Gastroesophageal sphincter (tissue), 4 donors: ENCODE measurements around the gene HS1BP3. TPM values are rescaled to one million over a fixed set of nuclear protein-coding genes. Genes with fewer than 3 reads are reported as not detected.

Experiments used
- ATAC-seq: fragments of 150-250 bp; one replicate; pipeline ENCODE4 v1.9.1; 2016; ENCODE audit warnings: mild to moderate bottlenecking, moderate library complexity
- H3K27ac ChIP-seq, 4 donors: fragments of 200-600 bp; sonication (generic) in 3 of 4; 1 replicate in 3 of 4; 2 replicates in 1 of 4; pipeline ENCODE4 v1.5.1; 2016 to 2019
- H3K27me3 ChIP-seq: fragments of 200-600 bp; sonication (generic); one replicate; pipeline ENCODE4 v1.5.1; 2019
- H3K36me3 ChIP-seq, 2 donors: fragments of 200-600 bp; sonication (generic); one replicate each; pipeline ENCODE4 v1.5.1; 2019; ENCODE audit warnings: control low read depth in 1 of 2
- H3K4me1 ChIP-seq, 3 donors: fragments of 200-600 bp; sonication (generic); 1 replicate in 2 of 3; 2 replicates in 1 of 3; pipeline ENCODE4 v1.5.1; 2016 to 2019; ENCODE audit warnings: control low read depth in 2 of 3
- H3K4me3 ChIP-seq, 2 donors: fragments of 200-600 bp; sonication (generic); one replicate each; pipeline ENCODE4 v1.5.1; 2019; ENCODE audit warnings: mild to moderate bottlenecking in 1 of 2, moderate library complexity in 1 of 2
- H3K9me3 ChIP-seq, 3 donors: fragments of 200-600 bp; sonication (generic); one replicate each; pipeline ENCODE4 v1.5.1; 2017 to 2019; ENCODE audit warnings: control low read depth in 2 of 3
- CTCF ChIP-seq, 4 experiments: fragments of 200-600 bp in 2 of 4; fragments of 450-650 bp in 2 of 4; sonication (generic) in 1 of 4; IDR thresholded peaks; one replicate each; pipeline ENCODE4 v1.5.1; 2017 to 2019; ENCODE audit warnings: antibody characterized with exemption in 4 of 4, mild to moderate bottlenecking in 2 of 4, moderate library complexity in 2 of 4
- EP300 ChIP-seq: sonication (generic); formaldehyde crosslinking; IDR thresholded peaks from one replicate; pipeline ENCODE4 v1.6.1; 2017; ENCODE audit warnings: antibody characterized with exemption, mild to moderate bottlenecking
- POLR2A ChIP-seq, 2 donors: fragments of 450-650 bp; IDR thresholded peaks; one replicate each; pipeline ENCODE4 v1.6.1; 2017; ENCODE audit warnings: antibody characterized with exemption in 2 of 2, mild to moderate bottlenecking in 2 of 2, moderate library complexity in 1 of 2
- POLR2AphosphoS5 ChIP-seq: sonication (generic); formaldehyde crosslinking; IDR thresholded peaks from one replicate; pipeline ENCODE4 v1.6.1; 2017; ENCODE audit warnings: antibody characterized with exemption
- WGBS, 2 donors: methylation state at CpG; one replicate each; pipeline ENCODE4 v1.1.5; 2018; ENCODE audit warnings: low coverage in 1 of 2; 5-methylcytosine and 5-hydroxymethylcytosine counted together
- total RNA-seq, 4 donors: library from RNA; depleted of rRNA; stranded (reverse); fragments of >200 nt; gene quantifications; one replicate each; pipeline ENCODE4 v1.1.0, GENCODE V29; 2016

The HS1BP3 gene
- total RNA-seq, 4 donors from 2014 or later = 42.8 to 89.1 (median 61.4) TPM

GRCh38 chr2:20678086-20678395 is 27.1 kb upstream of the HS1BP3 start:
- Histone ChIP-seq H3K4me1 (peaks cover 0 to 52% (median 0%) of the 10 kb centered on the region in 3 donors), H3K4me3 (no peak overlapping the region), H3K36me3 (peaks cover 0 to 29% of the 10 kb centered on the region in 2 donors), H3K9me3 (no peaks in the 10 kb centered on the region), H3K27me3 (peaks cover 14% of the 10 kb centered on the region), H3K27ac (no peak overlapping the region)
- 92 to 100% methylated on average over 1 of the region's 1 CpG for WGBS, 2 donors
- TF ChIP-seq CTCF (IDR thresholded peaks at IDR 0.05) = no peak
- TF ChIP-seq EP300 = no peak
- no peak for TF ChIP-seq POLR2AphosphoS5
- no peak for TF ChIP-seq POLR2A (IDR thresholded peaks at IDR 0.05)
- no peak for ATAC-seq

GRCh38 chr2:20677301-20678085 is 26.6 kb upstream of the HS1BP3 start:
- 69 to 91% methylated on average over 3 to 6 of the region's 15 CpGs for whole genome bisulfite sequencing, 2 donors
- TF ChIP-seq CTCF (IDR thresholded peaks at IDR 0.05) (no peak), EP300 (no peak), POLR2AphosphoS5 (no peak), POLR2A (IDR thresholded peaks at IDR 0.05) (no peak)
- no peak for ATAC-seq
- Histone ChIP-seq H3K4me3 (no peak overlapping the region), H3K9me3 (no peaks in the 10 kb centered on the region), H3K36me3 (peaks cover 0 to 24% of the 10 kb centered on the region in 2 donors), H3K27me3 (peaks cover 19% of the 10 kb centered on the region), H3K27ac (no peak overlapping the region), H3K4me1 (peaks cover 0 to 57% (median 0%) of the 10 kb centered on the region in 3 donors)

GRCh38 chr2:20676353-20677215 is 25.7 kb upstream of the HS1BP3 start:
- 79 to 100% methylated on average over 2 to 6 of the region's 12 CpGs for WGBS, 2 donors
- no peak overlapping the region for H3K4me3 ChIP-seq
- TF ChIP-seq CTCF (IDR thresholded peaks at IDR 0.05) (peak in 3 of 4 experiments; percentile 15 to 37 (median 33)), POLR2A (IDR thresholded peaks at IDR 0.05) (no peak), POLR2AphosphoS5 (no peak)
- H3K27me3 ChIP-seq = peaks cover 28% of the 10 kb centered on the region
- H3K27ac ChIP-seq = peak overlapping the region in 2 of 4 donors; percentile 61 to 65
- peak; percentile 72 for ATAC-seq
- H3K4me1 ChIP-seq = peaks cover 0 to 66% (median 0%) of the 10 kb centered on the region in 3 donors
- no peaks in the 10 kb centered on the region for H3K9me3 ChIP-seq
- peaks cover 0 to 16% of the 10 kb centered on the region in 2 donors for H3K36me3 ChIP-seq

- Histone ChIP-seq H3K4me1 (peaks cover 0 to 74% (median 4%) of the 10 kb centered on the region in 3 donors), H3K27ac (peak overlapping the region in 2 of 4 donors; percentile 61 to 65)
- peak; percentile 3 for ATAC-seq
Measured at GRCh38 chr2:20675701-20676352, 24.9 kb upstream of the HS1BP3 start.

More at GRCh38 chr2:20675701-20676352, 24.9 kb upstream of the HS1BP3 start:
- WGBS, 2 donors = 76 to 90% methylated on average over 3 of the region's 6 CpGs
- peaks cover 0 to 12% of the 10 kb centered on the region in 2 donors for H3K36me3 ChIP-seq
- no peaks in the 10 kb centered on the region for H3K9me3 ChIP-seq
- H3K27me3 ChIP-seq = peaks cover 36% of the 10 kb centered on the region
- TF ChIP-seq EP300 (no peak), CTCF (IDR thresholded peaks at IDR 0.05) (no peak), POLR2AphosphoS5 (no peak), POLR2A (IDR thresholded peaks at IDR 0.05) (no peak)
- no peak overlapping the region for H3K4me3 ChIP-seq
